ENCODE results near the gene BST2. TPM values are rescaled to one million over a fixed set of nuclear protein-coding genes. Genes with fewer than 3 reads are reported as not detected.

BST2 gene
- total and polyA plus RNA-seq, 9 donors: 4.7 to 9.3 (median 6.1) TPM

- Histone ChIP-seq H3K4me3 (ENCODE audit: low read length) (peak overlapping the region; percentile 52), H3K27ac (ENCODE audit: low read length) (no peak overlapping the region), H3K9me3 (replicated peaks; ENCODE audit: control insufficient read depth, low read depth, low read length) (no peaks in the 10 kb centered on the region), H3K4me1 (ENCODE audit: control insufficient read depth, insufficient read depth, low read length) (peaks cover 24% of the 10 kb centered on the region), H3K36me3 (ENCODE audit: control insufficient read depth, insufficient read depth, low read length) (peaks cover 14% of the 10 kb centered on the region), H3K27me3 (ENCODE audit: control insufficient read depth, insufficient read depth, low read length) (no peaks in the 10 kb centered on the region)
- 6% methylated on average over 19 of the region's 25 CpGs for WGBS (ENCODE audit: insufficient coverage)
- DNase-seq: peak; percentile 51
Measured at GRCh38 chr19:17420475-17420924, 15.1 kb upstream of the BST2 start.

GRCh38 chr19:17419621-17420474 is 14.4 kb upstream of the BST2 start, which contains the start of gene MVB12A:
TSS of gene MVB12A (plus strand) at chr19:17420047. CDS start at chr19:17420136, 89 bp downstream.
- peak; percentile 100 for DNase-seq
- H3K27ac ChIP-seq (ENCODE audit: low read length): peak within 1 kb of the TSS; percentile 94
- no peaks in the 10 kb centered on the region for H3K27me3 ChIP-seq (ENCODE audit: control insufficient read depth, insufficient read depth, low read length)
- H3K9me3 ChIP-seq (replicated peaks; ENCODE audit: control insufficient read depth, low read depth, low read length): no peaks in the 10 kb centered on the region
- peaks cover 20% of the 10 kb centered on the region for H3K4me1 ChIP-seq (ENCODE audit: control insufficient read depth, insufficient read depth, low read length)
- H3K4me3 ChIP-seq (ENCODE audit: low read length): peak within 1 kb of the TSS; percentile 52
- peaks cover 14% of the 10 kb centered on the region for H3K36me3 ChIP-seq (ENCODE audit: control insufficient read depth, insufficient read depth, low read length)
- 1% methylated on average over 74 of the region's 85 CpGs for WGBS (ENCODE audit: insufficient coverage)

GRCh38 chr19:17419154-17419620 is 13.8 kb upstream of the BST2 start:
- H3K4me1 ChIP-seq (ENCODE audit: control insufficient read depth, insufficient read depth, low read length): peaks cover 16% of the 10 kb centered on the region
- 13% methylated on average over 4 of the region's 8 CpGs for WGBS (ENCODE audit: insufficient coverage)
- H3K27me3 ChIP-seq (ENCODE audit: control insufficient read depth, insufficient read depth, low read length): no peaks in the 10 kb centered on the region
- peak overlapping the region; percentile 52 for H3K4me3 ChIP-seq (ENCODE audit: low read length)
- DNase-seq: peak; percentile 49
- H3K27ac ChIP-seq (ENCODE audit: low read length): peak overlapping the region; percentile 94
- H3K36me3 ChIP-seq (ENCODE audit: control insufficient read depth, insufficient read depth, low read length): peaks cover 14% of the 10 kb centered on the region
- H3K9me3 ChIP-seq (replicated peaks; ENCODE audit: control insufficient read depth, low read depth, low read length): no peaks in the 10 kb centered on the region

GRCh38 chr19:17418710-17419109 is 13.3 kb upstream of the BST2 start:
- Histone ChIP-seq H3K4me3 (ENCODE audit: low read length) (no peak overlapping the region), H3K27me3 (ENCODE audit: control insufficient read depth, insufficient read depth, low read length) (no peaks in the 10 kb centered on the region), H3K4me1 (ENCODE audit: control insufficient read depth, insufficient read depth, low read length) (peaks cover 16% of the 10 kb centered on the region), H3K9me3 (replicated peaks; ENCODE audit: control insufficient read depth, low read depth, low read length) (no peaks in the 10 kb centered on the region), H3K36me3 (ENCODE audit: control insufficient read depth, insufficient read depth, low read length) (peaks cover 11% of the 10 kb centered on the region), H3K27ac (ENCODE audit: low read length) (peak overlapping the region; percentile 94)
- no CpG with 5 or more reads among the region's 3 CpGs for WGBS (ENCODE audit: insufficient coverage)
- peak; percentile 47 for DNase-seq

GRCh38 chr19:17415121-17415520 is 9.7 kb upstream of the BST2 start:
- 65% methylated on average over 3 of the region's 6 CpGs for WGBS (ENCODE audit: insufficient coverage)
- H3K9me3 ChIP-seq (replicated peaks; ENCODE audit: control insufficient read depth, low read depth, low read length): no peaks in the 10 kb centered on the region
- no peak overlapping the region for H3K4me3 ChIP-seq (ENCODE audit: low read length)
- no peaks in the 10 kb centered on the region for H3K36me3 ChIP-seq (ENCODE audit: control insufficient read depth, insufficient read depth, low read length)
- no peaks in the 10 kb centered on the region for H3K27me3 ChIP-seq (ENCODE audit: control insufficient read depth, insufficient read depth, low read length)
- DNase-seq: no peak
- peaks cover 21% of the 10 kb centered on the region for H3K4me1 ChIP-seq (ENCODE audit: control insufficient read depth, insufficient read depth, low read length)
- no peak overlapping the region for H3K27ac ChIP-seq (ENCODE audit: low read length)

- Histone ChIP-seq H3K36me3 (ENCODE audit: control insufficient read depth, insufficient read depth, low read length) (no peaks in the 10 kb centered on the region), H3K4me3 (ENCODE audit: low read length) (no peak overlapping the region), H3K27me3 (ENCODE audit: control insufficient read depth, insufficient read depth, low read length) (no peaks in the 10 kb centered on the region), H3K9me3 (replicated peaks; ENCODE audit: control insufficient read depth, low read depth, low read length) (no peaks in the 10 kb centered on the region), H3K4me1 (ENCODE audit: control insufficient read depth, insufficient read depth, low read length) (peaks cover 19% of the 10 kb centered on the region), H3K27ac (ENCODE audit: low read length) (no peak overlapping the region)
- DNase-seq: no peak
- WGBS (ENCODE audit: insufficient coverage): 70% methylated on average over 7 of the region's 8 CpGs
Measured at GRCh38 chr19:17414097-17414496, 8.7 kb upstream of the BST2 start.

- WGBS (ENCODE audit: insufficient coverage): 52% methylated on average over 10 of the region's 11 CpGs
Measured at GRCh38 chr19:17411801-17412200, 6.4 kb upstream of the BST2 start.

GRCh38 chr19:17409990-17410389 is 4.6 kb upstream of the BST2 start:
- Histone ChIP-seq H3K27ac (ENCODE audit: low read length) (no peak overlapping the region), H3K36me3 (ENCODE audit: control insufficient read depth, insufficient read depth, low read length) (no peaks in the 10 kb centered on the region), H3K4me3 (ENCODE audit: low read length) (no peak overlapping the region), H3K9me3 (replicated peaks; ENCODE audit: control insufficient read depth, low read depth, low read length) (no peaks in the 10 kb centered on the region), H3K4me1 (ENCODE audit: control insufficient read depth, insufficient read depth, low read length) (peaks cover 29% of the 10 kb centered on the region), H3K27me3 (ENCODE audit: control insufficient read depth, insufficient read depth, low read length) (no peaks in the 10 kb centered on the region)
- no peak for DNase-seq
- WGBS (ENCODE audit: insufficient coverage): 100% methylated on average over 1 of the region's 9 CpGs

More at GRCh38 chr19:17411801-17412200, 6.4 kb upstream of the BST2 start:
- H3K27me3 ChIP-seq (ENCODE audit: control insufficient read depth, insufficient read depth, low read length): no peaks in the 10 kb centered on the region
- H3K4me3 ChIP-seq (ENCODE audit: low read length): no peak overlapping the region
- no peaks in the 10 kb centered on the region for H3K36me3 ChIP-seq (ENCODE audit: control insufficient read depth, insufficient read depth, low read length)
- H3K4me1 ChIP-seq (ENCODE audit: control insufficient read depth, insufficient read depth, low read length): peaks cover 12% of the 10 kb centered on the region
- no peak for DNase-seq
- no peaks in the 10 kb centered on the region for H3K9me3 ChIP-seq (replicated peaks; ENCODE audit: control insufficient read depth, low read depth, low read length)
- peak overlapping the region; percentile 72 for H3K27ac ChIP-seq (ENCODE audit: low read length)

- Histone ChIP-seq H3K27ac (ENCODE audit: low read length) (peak overlapping the region; percentile 89), H3K36me3 (ENCODE audit: control insufficient read depth, insufficient read depth, low read length) (peaks cover 3% of the 10 kb centered on the region), H3K4me1 (ENCODE audit: control insufficient read depth, insufficient read depth, low read length) (peaks cover 23% of the 10 kb centered on the region), H3K4me3 (ENCODE audit: low read length) (no peak overlapping the region), H3K9me3 (replicated peaks; ENCODE audit: control insufficient read depth, low read depth, low read length) (no peaks in the 10 kb centered on the region), H3K27me3 (ENCODE audit: control insufficient read depth, insufficient read depth, low read length) (no peaks in the 10 kb centered on the region)
- DNase-seq: no peak
- 36% methylated on average over 2 of the region's 2 CpGs for WGBS (ENCODE audit: insufficient coverage)
Measured at GRCh38 chr19:17406887-17407196, 1.4 kb upstream of the BST2 start.

GRCh38 chr19:17406046-17406886 is 836 bp upstream of the BST2 start:
- peaks cover 23% of the 10 kb centered on the region for H3K4me1 ChIP-seq (ENCODE audit: control insufficient read depth, insufficient read depth, low read length)
- no peak for DNase-seq
- peak overlapping the region; percentile 25 for H3K4me3 ChIP-seq (ENCODE audit: low read length)
- WGBS (ENCODE audit: insufficient coverage): 52% methylated on average over 5 of the region's 10 CpGs
- peaks cover 5% of the 10 kb centered on the region for H3K36me3 ChIP-seq (ENCODE audit: control insufficient read depth, insufficient read depth, low read length)
- no peaks in the 10 kb centered on the region for H3K27me3 ChIP-seq (ENCODE audit: control insufficient read depth, insufficient read depth, low read length)
- no peaks in the 10 kb centered on the region for H3K9me3 ChIP-seq (replicated peaks; ENCODE audit: control insufficient read depth, low read depth, low read length)
- H3K27ac ChIP-seq (ENCODE audit: low read length): peak overlapping the region; percentile 89
